ENCODE results near the gene GFRA1.
"Not testable (repeated sequence)": the region's sequence is repeated elsewhere in the genome, so short reads cannot be mapped to it uniquely, and the experiment has no call there.

Gene GFRA1

DNA sequence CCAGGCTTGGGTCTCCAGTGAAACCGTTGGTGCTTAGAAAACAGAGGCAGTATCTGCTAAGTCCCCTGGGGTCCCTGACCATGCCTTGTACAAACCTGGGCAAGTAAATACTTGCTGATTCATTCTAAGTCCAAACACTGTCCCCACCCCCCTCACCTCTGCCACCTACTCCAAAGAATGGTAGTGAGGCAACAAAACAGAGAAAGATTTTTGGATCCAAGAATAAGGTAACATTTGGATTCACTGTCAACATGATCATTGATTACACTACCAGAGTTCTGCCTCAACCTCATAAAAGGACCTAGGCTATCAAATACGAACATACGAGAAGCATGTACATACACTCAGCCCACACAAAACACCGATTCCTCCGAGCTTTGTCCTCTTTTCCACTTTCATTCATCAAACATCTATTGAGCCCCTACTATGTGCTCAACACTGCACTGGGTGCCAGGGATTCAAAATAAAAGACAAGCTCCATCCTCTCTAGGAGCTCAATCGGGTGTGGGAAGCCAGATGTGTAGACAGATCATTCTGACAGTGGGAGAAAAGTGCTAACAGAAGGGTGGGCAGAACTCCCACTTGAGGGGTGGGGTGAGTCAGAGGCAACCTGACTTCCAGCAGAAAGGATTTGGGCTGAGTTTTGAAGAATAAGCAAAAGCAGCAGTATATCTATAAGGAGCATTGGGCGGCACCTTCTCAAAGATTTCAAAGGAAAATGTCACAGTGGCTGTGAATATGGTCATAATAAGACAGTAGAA is 71.2 kb downstream of the GFRA1 start:
- DNase-seq (ENCODE audit: insufficient read length, low spot score) (no peak), FAIRE-seq (no peak)

DNA sequence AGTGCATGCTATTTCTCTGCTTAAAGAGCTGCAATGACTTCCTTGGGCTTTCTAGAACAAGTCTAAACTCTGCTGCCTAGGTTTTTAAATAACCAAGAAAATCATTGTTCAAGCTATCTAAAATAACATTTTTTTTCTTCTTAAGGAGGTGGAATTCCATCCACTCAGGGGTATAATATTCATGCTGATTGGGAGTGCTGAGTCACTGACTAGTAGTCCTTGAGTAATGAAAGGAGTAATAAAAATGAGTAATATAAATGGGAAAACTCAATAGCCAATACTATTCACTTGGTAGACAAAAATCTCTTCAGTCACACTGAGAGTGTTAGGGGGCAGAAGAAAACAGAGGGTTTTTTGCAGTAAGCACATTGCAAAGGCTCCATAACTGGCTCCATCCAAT is 72.0 kb downstream of the GFRA1 start:
- DNase-seq (ENCODE audit: insufficient read length, low spot score), result no peak
- FAIRE-seq, result no peak

DNA sequence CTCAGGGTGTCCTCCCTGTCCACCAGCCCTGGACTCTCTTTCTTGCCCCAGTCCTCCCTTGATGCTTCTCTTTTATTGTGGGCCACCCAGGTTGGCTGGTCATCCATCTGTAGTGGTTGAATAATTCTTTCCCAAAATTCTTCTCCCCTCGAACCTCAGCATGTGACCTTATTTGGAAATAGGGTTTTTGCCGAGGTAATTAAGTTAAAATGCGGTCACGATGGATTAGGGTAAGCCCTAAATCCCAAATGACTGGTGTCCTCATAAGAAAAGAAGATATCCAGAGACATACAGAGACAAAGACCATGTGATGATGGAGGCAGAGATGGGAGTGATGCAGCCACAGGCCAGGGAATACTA is 74.3 kb downstream of the GFRA1 start:
- DNase-seq (ENCODE audit: insufficient read length, low spot score), result no peak
- no peak for FAIRE-seq

DNA sequence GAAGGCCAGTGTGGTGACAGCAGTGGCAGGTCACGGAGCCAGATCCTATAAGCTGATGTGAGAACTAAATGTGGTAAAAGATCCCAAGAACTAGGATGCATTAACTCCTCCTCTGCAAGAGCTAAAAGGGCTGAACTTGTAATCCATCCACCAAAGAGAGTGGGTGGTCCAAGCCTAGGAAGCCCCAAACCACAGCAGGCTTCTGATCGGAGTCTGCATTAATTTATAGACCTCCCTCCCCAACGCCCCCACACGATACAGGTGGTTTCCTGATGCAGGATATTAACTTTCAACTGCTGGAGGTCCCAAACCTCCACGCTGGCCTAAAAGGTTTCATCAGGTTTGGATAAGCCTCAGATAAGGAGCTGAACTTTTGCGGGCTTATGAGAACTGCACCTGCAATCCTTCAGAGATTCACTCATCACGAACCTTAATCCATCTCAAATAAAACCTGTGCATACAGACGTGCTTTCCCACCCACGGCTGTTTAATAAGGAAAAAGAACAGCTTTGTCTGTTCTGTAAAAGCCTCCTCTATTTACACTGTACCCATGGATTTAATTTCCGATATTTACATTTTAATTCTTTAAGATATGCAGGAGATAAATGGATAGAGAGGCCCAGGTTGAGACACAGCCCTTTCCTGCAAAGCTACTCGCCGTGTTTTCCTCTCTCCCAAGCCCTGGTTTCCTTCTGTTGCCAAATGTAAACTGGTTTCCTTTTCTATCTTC is 74.9 kb downstream of the GFRA1 start:
- DNase-seq (ENCODE audit: insufficient read length, low spot score), result no peak
- no peak for FAIRE-seq

DNA sequence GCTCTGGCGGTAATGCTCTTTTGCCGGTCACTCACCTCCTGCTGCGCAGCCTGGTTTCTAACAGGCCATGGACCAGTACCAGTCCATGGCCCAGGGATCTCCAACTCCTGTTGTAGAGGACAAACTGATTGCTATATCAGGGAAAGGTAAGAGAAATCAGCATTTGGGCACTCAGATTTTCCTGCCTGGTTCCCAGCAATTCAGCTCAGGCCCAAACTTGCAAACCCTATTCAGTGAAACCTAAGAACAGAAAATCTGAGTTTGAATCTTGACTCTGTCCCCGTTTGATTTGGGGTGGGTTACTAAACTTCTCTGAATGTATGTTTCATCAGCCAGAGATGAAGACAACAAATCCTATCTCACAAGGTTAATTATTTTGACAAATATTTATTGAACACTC is 77.4 kb downstream of the GFRA1 start:
- DNase-seq (ENCODE audit: insufficient read length, low spot score) (no peak), FAIRE-seq (no peak)

DNA sequence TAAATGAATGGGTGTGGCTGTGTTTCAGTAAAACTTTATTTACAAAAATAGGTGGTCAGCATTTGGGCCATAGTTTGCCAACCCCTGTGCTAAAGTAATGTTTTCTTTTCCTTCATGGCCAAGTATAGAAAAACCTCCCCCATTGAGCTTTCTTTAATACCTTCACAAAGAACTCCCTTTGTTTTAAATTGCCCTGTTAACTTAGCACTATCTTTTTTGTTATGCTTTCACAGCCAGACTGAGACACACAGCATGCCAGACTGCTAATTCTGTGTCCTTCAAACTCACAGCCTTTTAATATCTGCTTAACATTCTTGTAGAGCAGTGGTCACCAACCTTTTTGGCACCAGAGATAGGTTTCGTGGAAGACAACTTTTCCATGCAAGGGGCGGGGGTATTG is 78.0 kb downstream of the GFRA1 start:
- DNase-seq (ENCODE audit: insufficient read length, low spot score) (no peak), FAIRE-seq (no peak)

DNA sequence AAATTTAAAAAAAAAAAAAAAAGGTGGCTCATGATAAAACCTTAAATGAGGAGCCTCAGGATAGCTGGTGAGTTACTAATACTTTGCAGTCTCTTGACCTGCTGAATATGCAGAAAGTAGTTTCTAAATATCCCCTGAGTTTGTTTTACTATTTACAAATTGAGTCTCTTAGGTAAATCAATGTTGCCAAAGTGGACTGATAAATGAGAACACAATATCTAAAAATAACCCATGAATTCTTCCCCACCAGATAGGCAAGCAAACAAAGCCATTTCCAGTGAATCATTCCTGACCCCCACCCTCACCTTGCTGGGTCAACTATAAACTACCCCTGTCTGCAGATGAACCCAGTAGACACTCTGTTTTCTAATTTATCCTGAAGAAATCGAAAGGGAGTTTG is 78.9 kb downstream of the GFRA1 start:
- FAIRE-seq (no peak), DNase-seq (ENCODE audit: insufficient read length, low spot score) (no peak)

DNA sequence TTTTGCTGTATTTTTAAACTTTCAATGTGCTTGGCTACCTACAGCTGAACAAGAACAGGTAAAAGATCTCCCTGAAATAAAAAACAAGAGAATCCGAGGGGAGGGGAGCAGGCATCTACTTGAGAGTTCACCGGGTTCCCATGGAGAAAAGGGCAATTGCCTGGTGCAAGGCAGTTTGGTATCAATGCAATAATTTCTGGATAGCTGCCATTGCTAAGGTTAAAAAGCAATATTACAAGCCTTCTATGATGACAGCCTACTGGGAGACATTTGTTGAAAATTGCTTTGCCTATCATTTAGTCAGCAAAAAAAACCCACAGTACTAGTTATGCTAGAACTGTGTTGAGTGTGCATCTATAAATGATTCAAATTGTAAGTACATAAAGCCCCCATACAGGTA is 82.1 kb downstream of the GFRA1 start:
- FAIRE-seq, result no peak

DNA sequence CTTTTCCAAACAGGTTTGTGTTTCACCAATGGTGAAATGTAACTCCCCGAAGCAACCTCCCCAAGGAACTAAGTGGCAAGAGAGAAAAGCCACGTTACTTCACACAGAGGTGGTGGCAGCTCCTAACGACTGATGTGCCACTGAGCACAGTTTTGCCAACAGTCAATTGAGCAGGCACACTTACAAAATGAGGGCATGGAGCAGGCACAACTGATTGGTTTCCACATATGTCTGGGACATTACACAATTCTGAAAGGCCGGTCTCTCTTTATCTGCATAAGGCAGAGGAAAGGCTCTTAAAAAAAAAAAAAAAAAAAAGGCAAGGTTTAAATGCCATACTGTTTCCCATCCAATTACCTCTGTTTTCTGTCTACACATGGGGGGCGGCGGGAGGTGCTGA is 86.7 kb downstream of the GFRA1 start:
- FAIRE-seq (no peak), DNase-seq (ENCODE audit: insufficient read length, low spot score) (no peak)

More for the DNA sequence above, 82.1 kb downstream of the GFRA1 start:
- no peak for DNase-seq (ENCODE audit: insufficient read length, low spot score)

DNA sequence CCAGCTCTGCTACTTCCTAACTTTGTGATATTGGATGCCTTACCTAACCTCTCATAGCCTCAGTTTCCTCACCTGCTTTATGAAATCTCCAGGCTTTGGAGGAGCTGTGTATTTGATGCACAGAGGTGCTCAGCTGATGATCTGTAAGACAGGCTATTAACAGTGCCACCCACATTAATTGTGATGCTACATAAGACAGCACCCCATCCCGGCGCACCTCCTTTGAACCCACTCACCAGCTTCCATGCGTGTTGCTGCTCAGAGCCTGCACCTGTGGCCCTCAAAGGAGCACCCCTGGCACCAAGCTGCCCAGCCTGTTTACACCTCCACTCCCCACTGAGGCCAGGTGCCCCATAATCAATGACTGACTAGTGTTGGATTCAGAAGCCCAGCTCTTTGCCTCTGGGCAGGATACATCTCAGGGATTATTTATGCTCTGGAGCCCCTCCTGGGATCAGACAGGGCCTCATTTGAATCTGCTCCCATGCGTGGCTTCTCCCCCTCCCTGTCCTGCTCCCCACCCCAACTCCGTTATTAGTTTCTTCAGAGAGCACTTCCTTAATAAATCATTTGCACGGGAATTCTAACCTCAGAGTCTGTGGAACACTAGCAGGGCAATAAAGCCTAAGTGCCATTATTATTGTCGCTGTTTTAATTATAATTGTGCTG is 87.7 kb downstream of the GFRA1 start:
- DNase-seq (ENCODE audit: insufficient read length, low spot score) (no peak), FAIRE-seq (no peak)

DNA sequence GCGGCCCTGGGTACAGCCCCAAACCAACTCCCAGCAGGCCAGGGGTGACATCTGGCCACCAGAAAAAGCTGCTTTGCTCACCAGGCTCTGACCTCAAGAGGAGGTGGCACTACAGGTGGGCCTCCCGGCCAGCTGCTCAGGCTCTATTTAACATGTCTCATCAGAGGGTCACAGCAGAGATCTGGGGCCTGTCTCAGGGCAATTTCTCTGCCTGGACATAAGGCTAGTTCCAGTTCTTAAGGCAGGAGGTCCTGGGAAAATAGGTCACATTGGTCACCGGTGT is 88.6 kb downstream of the GFRA1 start:
- DNase-seq (ENCODE audit: insufficient read length, low spot score), result no peak
- FAIRE-seq, result no peak

DNA sequence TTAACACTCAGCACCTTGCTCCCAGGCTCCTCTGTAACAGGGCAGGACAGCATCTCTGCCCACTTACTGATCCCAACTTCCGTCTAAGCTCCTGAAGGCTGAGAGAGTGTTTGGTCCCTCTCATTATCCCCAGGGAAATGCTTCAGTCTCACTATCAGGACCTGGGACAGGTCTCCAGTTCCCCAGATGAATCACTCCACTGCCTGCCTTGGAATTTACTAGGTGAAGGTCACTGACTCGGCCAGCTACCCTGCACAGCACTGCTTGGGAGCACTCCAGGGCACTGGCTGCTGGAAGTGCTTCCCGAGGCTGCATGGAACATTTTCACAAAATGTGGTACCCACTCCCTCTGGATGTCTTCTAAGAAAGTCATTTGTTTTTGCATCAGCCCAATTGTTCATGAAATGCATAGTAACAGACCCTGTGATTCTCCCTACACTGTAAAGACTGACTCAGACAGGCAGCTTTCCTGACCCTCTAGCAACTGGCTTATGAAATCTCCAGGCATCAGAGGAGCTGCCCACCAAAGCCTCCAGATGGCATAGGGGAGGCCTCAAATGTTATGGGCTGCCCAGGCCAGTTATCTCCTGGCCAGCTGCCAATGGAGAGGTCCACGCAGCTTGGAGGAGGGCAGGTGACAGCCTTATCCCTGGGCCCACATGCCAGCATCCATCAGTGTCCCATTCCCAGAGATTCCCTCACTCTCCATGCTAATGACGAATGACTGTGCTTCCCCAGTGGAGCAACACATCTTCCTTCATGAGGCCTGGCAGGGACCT is 89.1 kb downstream of the GFRA1 start:
- FAIRE-seq (no peak), DNase-seq (ENCODE audit: insufficient read length, low spot score) (peak; percentile 51)

DNA sequence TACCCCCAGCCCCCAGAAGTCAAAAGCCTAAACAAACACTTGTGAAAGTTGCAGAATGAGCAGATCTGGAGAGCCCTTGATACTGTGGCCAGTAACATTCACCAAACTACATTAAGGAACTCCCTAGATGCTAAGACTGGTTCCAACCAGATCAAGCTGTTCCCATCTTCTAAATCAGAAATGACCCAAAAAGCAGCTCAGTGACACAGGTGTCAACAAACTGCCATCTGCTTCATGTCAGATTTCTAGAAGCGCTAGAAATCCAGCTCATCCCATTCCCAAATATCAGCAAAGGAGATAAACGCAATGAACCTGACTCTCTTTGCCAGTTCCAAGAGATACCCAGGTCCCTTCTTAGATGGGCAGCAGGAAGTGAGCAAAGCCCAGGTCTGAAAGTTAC is 90.6 kb downstream of the GFRA1 start:
- FAIRE-seq, result no peak
- no peak for DNase-seq (ENCODE audit: insufficient read length, low spot score)

DNA sequence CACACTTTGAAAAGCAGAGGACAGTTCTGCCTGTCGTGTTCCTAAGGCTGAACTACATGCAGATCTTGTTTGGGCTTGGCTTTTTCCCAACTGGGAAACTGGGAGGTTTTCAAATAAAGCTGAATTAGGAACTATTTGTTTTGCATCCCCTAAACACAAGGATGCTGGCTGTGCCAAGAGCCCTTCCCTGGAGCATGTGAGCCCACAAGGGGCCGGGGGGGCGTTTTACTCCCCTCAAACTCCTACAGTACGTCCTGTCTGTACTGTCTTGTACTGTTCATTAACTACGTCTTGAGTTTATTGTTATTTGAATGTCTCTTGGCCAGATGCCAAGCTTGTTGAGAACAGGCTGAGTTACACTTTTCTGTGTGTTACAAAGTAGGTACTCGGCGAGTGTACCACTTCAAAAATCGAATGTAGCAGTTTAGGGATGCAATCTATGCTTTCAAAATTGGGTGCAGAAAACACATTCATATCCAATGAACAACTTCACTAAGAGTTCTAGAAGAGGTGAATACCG is 94.9 kb downstream of the GFRA1 start:
- FAIRE-seq (no peak), DNase-seq (ENCODE audit: insufficient read length, low spot score) (no peak)

DNA sequence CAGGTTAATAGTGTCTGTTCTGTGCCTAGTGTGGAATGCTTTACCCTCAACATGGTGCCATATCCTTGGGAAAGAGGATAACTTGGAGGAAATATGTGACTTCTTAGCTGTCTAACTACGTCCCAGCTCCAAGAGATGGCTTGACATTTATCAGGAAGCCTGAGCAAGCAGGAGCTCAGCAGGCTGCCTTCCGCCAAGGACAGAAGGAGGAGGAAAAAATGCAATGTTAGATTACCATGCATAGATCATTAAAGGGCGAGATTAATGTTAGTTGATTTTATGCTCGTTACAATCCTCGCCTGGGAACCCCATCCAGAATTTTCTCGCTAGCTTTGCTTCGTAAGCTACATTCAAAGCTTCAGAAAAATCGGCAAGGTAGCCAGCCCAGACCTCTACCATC is 97.8 kb downstream of the GFRA1 start:
- FAIRE-seq (no peak), DNase-seq (ENCODE audit: insufficient read length, low spot score) (no peak)

DNA sequence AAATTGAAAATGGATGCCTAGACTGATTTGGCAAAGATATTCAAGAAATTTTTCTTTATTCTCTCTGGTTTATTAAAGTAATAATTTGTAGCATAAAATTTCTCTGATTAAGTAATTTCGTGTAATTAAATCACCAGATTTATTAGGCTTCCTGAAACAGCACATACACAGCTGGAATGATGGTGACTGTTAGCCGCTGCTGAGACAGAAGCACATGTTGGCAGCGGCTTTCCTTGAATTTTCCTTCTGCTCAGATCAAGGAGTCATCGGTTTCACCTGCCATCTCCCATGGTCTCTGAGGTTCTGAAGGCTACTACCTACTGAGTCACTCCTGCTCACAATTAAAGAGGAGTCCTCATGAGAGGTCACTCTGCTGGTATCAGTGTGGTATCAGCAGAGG is 101.5 kb downstream of the GFRA1 start:
- DNase-seq (ENCODE audit: insufficient read length, low spot score), result no peak

DNA sequence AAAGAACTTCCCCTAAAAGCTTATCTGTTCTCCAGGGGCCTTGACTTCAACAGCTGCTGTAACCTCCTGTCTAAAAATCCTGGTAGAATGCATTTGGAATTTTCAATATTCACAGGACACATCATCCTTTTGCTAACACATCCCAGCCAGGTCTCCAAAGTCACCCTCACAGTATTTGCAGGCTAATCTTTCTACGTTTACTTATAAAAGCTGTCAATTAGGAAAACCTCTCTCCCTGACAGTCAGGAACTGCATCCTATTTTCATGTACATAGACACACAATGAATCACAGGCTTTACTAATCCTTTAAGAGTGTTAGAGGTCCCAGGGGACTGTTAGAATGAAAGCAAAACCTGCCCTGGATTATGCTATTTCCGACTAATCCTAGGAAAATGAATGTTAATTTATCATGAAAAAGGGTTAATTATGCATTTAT is 102.2 kb downstream of the GFRA1 start:
- FAIRE-seq, result no peak
- no peak for DNase-seq (ENCODE audit: insufficient read length, low spot score)

More for the DNA sequence above, 101.5 kb downstream of the GFRA1 start:
- no peak for FAIRE-seq

DNA sequence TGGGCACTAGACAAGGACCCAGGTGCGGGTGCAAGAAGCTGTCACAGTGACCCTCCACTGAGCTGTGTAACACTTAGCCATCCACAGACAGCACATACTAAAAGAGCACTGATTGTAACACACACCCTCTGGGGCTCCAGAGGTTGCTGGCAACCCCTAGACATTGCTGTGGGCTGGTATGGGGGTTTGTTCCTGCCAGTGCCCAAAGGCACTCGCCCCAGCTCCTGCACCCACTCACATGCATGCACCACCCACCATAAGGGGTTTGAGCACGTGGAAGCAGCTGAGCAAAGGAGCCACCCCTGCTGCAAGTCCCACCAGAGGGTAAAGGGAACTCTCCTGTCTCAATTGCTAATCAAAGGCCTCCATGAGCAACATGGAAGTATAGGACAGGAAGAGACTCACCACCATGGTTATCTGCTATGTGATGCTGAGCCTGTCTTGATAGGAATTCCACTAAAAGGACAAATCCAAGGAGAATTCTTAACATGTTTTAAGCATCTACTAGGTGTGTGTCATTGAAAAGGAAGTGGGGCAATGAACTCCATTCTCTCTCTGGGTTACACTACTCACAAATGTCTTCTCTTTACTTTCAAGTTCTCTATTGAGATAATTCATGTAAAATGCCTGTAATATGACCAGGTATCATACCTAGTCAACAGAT is 103.1 kb downstream of the GFRA1 start:
- DNase-seq (ENCODE audit: insufficient read length, low spot score) (no peak), FAIRE-seq (no peak)

DNA sequence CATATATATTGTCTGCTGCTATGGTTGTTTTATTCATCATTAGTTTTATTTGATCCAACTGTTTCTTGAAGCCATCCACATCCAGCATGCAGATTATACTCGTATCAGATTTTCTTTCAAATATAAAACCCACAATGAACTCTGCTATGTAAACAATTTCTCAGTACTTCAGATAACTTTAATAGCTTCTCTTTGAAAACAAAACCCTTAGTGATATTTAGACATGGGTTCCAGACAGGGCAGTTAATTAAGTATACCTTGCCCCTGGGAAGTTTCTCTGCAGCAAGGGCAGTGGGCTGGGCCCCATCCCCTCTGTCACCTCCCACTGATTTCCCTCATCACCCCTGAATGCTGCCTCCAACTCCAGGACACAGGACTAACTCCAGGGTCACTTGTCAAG is 104.3 kb downstream of the GFRA1 start:
- FAIRE-seq, result no peak
- DNase-seq (ENCODE audit: insufficient read length, low spot score), result no peak

DNA sequence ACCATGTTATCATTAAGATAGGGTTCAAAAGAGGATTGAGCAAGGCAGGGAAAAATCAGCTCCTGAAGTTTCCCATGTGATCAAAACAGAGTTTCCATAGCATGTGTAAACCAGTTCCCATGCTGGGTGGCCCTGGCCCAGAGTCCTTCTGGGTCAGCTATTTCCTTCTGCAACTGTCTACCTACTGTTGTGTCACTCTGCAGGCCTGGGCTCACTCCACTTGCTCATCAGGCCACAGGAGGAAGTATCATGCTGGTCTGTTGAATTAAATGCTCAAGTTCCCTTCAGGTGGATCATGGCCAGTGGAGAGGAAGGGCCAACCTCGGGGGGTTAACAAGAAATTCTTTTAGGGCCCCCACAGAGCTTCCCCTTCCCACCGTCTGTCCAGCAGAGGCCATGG is 104.7 kb downstream of the GFRA1 start:
- no peak for DNase-seq (ENCODE audit: insufficient read length, low spot score)
- no peak for FAIRE-seq

DNA sequence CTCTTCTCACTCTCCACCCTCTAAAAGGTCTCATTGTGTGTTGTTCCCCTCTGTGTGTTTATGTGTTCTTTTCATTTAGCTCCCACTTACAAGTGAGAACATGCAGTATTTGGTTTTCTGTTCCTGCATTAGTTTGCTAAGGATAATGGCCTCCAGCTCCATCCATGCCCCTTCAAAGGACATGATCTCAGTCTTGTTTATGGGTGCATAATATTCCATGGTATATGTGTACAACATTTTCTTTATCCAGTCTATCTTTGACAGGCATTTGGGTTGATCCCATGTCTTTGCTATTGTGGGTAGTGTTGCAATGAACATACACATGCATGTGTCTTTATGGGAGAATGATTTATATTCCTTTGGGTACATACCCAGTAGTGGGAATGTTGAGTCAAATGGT is 107.1 kb downstream of the GFRA1 start:
- FAIRE-seq; DNase-seq (ENCODE audit: insufficient read length, low spot score): not testable (repeated sequence)
